ENCODE results near the gene SP2.

SP2 gene

GRCh38 chr17:47895856-47896671 lies at the start of gene SP2:
Gene SP2 (plus strand): TSS chr17:47896236. CDS start chr17:47896287, 51 bp downstream.
- DNase-seq (ENCODE audit: low read depth) = peak; percentile 100
- TF ChIP-seq CTCF (IDR thresholded peaks at IDR 0.05; ENCODE audit: low read length, missing control alignments) = no peak

GRCh38 chr17:47846716-47847340 lies 49.2 kb upstream of the SP2 start:
- DNase-seq (ENCODE audit: low read depth) = no peak
- TF ChIP-seq CTCF (IDR thresholded peaks at IDR 0.05; ENCODE audit: low read length, missing control alignments) = no peak

More at GRCh38 chr17:47895856-47896671, at the start of gene SP2:
- peak within 1 kb of the TSS; percentile 94 for H3K4me3 ChIP-seq (replicated peaks; ENCODE audit: low read depth, low read length)

GRCh38 chr17:47847341-47848197 lies 48.5 kb upstream of the SP2 start:
- DNase-seq (ENCODE audit: low read depth) = no peak
- H3K4me3 ChIP-seq (replicated peaks; ENCODE audit: low read depth, low read length) = no peak overlapping the region
- TF ChIP-seq CTCF (IDR thresholded peaks at IDR 0.05; ENCODE audit: low read length, missing control alignments) = peak; percentile 12

More at GRCh38 chr17:47846716-47847340, 49.2 kb upstream of the SP2 start:
- no peak overlapping the region for H3K4me3 ChIP-seq (replicated peaks; ENCODE audit: low read depth, low read length)

- TF ChIP-seq CTCF (IDR thresholded peaks at IDR 0.05; ENCODE audit: low read length, missing control alignments) = no peak
- DNase-seq (ENCODE audit: low read depth) = no peak
- no peak overlapping the region for H3K4me3 ChIP-seq (replicated peaks; ENCODE audit: low read depth, low read length)
Observed at GRCh38 chr17:47848198-47848513, 47.9 kb upstream of the SP2 start.

GRCh38 chr17:47850373-47850691 lies 45.7 kb upstream of the SP2 start:
- H3K4me3 ChIP-seq (replicated peaks; ENCODE audit: low read depth, low read length) = no peak overlapping the region
- no peak for TF ChIP-seq CTCF (IDR thresholded peaks at IDR 0.05; ENCODE audit: low read length, missing control alignments)
- no peak for DNase-seq (ENCODE audit: low read depth)

- H3K4me3 ChIP-seq (replicated peaks; ENCODE audit: low read depth, low read length) = peak within 1 kb of the TSS; percentile 10
- TF ChIP-seq CTCF (IDR thresholded peaks at IDR 0.05; ENCODE audit: low read length, missing control alignments) = no peak
- DNase-seq (ENCODE audit: low read depth) = peak; percentile 47
Observed at GRCh38 chr17:47850692-47851573, 45.1 kb upstream of the SP2 start, which contains the start of gene SP6. Gene SP6 (minus strand): TSS chr17:47851163. CDS start chr17:47848429, 2,734 bp downstream.
